HG02623 (cell line): Measurements from ENCODE around the gene CDH13.

Experiments used
- ATAC-seq: cut with Tn5 transposase; IDR thresholded peaks from one replicate; pipeline ENCODE4 v1.9.1; 2021; ENCODE audit warnings: moderate library complexity; ENCODE audit not compliant: unreplicated experiment

Gene CDH13

GRCh38 chr16:83205896-83206295 is 579.1 kb downstream of the CDH13 start:
- no peak for ATAC-seq

- no peak for ATAC-seq
Observed at GRCh38 chr16:83206426-83206825, 579.7 kb downstream of the CDH13 start.

GRCh38 chr16:83211711-83212110 is 584.9 kb downstream of the CDH13 start:
- no peak for ATAC-seq

GRCh38 chr16:83212301-83212841 is 585.6 kb downstream of the CDH13 start:
- no peak for ATAC-seq

- no peak for ATAC-seq
Observed at GRCh38 chr16:83214671-83215070, 587.9 kb downstream of the CDH13 start.

- ATAC-seq: no peak
Observed at GRCh38 chr16:83215406-83216001, 588.7 kb downstream of the CDH13 start.

- no peak for ATAC-seq
Observed at GRCh38 chr16:83219285-83219684, 592.5 kb downstream of the CDH13 start.

- ATAC-seq: no peak
Observed at GRCh38 chr16:83220066-83220465, 593.3 kb downstream of the CDH13 start.

- ATAC-seq: no peak
Observed at GRCh38 chr16:83224642-83225041, 597.9 kb downstream of the CDH13 start.

GRCh38 chr16:83227336-83227735 is 600.6 kb downstream of the CDH13 start:
- no peak for ATAC-seq

- no peak for ATAC-seq
Observed at GRCh38 chr16:83231729-83232128, 605.0 kb downstream of the CDH13 start.

- ATAC-seq: no peak
Observed at GRCh38 chr16:83233153-83233552, 606.4 kb downstream of the CDH13 start.

GRCh38 chr16:83238949-83239691 is 612.4 kb downstream of the CDH13 start:
- no peak for ATAC-seq

- no peak for ATAC-seq
Observed at GRCh38 chr16:83244057-83244456, 617.3 kb downstream of the CDH13 start.

- ATAC-seq: no peak
Observed at GRCh38 chr16:83245061-83245460, 618.3 kb downstream of the CDH13 start.

- ATAC-seq: no peak
Observed at GRCh38 chr16:83247767-83248372, 621.1 kb downstream of the CDH13 start.

GRCh38 chr16:83248735-83249463 is 622.1 kb downstream of the CDH13 start:
- no peak for ATAC-seq

- ATAC-seq: no peak
Observed at GRCh38 chr16:83253521-83253920, 626.8 kb downstream of the CDH13 start.

- no peak for ATAC-seq
Observed at GRCh38 chr16:83258366-83258928, 631.7 kb downstream of the CDH13 start.

- no peak for ATAC-seq
Observed at GRCh38 chr16:83266848-83267553, 640.2 kb downstream of the CDH13 start.
